LNCAP (cell line): ENCODE data around the gene RNF2.

ENCODE experiments used
- TF ChIP-seq, protein P1 (sequence below): fragments of 450-650 bp; IDR thresholded peaks from 2 replicates; pipeline ENCODE4 v1.5.1; 2017; ENCODE audit warnings: mild to moderate bottlenecking

Gene RNF2

DNA sequence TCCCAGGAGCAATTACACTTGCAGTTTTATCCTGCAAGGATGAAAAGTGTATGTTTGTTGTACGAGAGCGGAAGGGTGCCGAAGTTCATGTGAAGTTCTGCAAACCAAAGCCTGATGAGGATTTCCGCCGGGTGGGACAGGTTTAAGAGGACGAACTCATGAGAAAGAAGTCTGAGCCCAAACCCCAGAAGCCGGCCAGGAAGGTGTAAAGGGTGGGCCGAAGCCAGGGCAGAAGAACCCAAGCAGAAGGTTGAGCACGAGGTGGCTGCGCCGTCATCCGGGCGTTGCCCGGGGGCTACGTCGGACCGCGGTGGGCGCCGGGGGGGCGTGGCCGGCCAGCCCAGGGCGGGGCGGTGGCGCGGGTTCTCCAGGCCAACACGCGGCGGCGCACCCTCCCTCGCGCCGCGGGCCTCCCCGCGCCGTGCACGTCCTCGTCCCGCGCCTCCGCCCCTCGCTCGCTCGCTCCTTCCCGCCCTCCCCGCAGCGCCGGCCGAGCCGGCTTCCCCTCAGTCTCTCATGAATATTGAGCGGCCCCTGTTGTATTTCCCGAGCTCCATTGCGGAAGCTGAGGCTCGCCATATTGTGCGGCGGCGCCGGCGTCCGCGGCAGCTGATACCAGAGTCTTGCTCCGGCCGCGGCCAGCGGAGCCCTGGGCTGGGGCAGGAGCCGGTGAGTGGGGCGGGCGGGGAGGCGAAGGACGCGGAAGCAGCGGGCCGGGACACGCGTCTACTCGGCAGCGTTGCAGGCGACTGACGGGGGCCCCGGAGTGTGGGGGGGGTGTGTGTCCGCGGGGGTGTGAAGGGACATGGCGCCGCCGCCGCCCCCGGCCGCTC is at the start of gene RNF2:
RNF2 (plus strand) TSS at position 578 of the 833 bp plus-strand sequence. CDS start 41,996 bp downstream, outside the sequence.
- TF ChIP-seq, protein P1, sequence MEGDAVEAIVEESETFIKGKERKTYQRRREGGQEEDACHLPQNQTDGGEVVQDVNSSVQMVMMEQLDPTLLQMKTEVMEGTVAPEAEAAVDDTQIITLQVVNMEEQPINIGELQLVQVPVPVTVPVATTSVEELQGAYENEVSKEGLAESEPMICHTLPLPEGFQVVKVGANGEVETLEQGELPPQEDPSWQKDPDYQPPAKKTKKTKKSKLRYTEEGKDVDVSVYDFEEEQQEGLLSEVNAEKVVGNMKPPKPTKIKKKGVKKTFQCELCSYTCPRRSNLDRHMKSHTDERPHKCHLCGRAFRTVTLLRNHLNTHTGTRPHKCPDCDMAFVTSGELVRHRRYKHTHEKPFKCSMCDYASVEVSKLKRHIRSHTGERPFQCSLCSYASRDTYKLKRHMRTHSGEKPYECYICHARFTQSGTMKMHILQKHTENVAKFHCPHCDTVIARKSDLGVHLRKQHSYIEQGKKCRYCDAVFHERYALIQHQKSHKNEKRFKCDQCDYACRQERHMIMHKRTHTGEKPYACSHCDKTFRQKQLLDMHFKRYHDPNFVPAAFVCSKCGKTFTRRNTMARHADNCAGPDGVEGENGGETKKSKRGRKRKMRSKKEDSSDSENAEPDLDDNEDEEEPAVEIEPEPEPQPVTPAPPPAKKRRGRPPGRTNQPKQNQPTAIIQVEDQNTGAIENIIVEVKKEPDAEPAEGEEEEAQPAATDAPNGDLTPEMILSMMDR: peak; percentile 22; the same call in 1 of the 2 replicates

DNA sequence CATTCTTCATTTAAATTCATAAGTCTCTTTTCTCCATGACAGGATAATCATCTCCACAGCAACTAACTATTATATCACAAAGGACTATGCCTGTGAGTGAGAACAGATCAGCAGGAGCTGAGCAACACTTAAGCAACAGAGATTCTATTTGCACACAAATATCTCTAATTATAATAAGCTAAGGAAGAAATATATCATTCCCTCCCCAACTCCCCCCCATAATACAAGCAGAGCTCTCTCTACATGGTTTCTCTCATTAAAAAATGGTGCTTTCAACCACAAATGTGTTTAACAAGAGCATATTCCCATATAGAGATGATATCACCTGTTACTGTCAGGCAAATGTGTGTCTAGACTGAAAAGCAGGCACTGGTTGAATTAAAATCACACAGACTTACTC is 36.5 kb upstream of the RNF2 start:
- TF ChIP-seq, protein P1: no peak

DNA sequence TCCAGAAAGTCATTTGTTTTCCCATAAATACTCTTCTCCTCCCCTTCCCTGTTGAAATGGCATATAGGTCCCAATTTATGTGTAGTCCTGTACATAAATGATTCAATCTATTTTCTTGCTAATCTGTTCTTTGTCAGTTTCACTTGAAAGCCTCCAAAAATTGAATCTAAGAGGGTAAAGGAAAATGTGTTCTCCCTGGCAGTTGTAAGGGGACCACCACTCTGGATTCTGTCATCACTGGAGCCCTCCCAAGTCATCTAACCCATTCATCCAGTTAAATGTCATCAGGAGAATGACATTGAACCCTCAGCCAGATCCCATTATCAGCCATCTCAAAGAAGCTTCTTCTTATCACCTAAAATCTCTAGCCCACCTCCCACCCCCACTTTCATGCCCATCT is 35.0 kb upstream of the RNF2 start:
- TF ChIP-seq, protein P1: no peak

DNA sequence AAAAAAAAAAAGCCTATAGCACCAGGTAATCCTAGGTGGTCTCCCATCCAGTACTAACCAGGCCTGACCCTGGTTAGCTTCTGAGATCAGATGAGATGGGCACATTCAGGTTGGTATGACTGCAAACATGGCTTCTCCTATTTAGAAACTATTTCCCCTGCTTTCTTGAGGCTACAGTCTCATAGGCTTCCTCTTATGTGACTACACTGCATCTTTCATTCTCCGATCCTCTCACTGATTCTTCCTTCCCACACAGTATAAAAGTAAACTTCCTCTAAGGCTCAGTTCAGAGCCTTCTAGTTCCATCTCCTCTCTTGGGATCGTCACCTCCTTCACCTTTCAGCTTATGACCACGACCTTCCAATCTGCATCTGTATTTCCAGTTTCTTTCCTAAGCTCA is 30.4 kb upstream of the RNF2 start:
- TF ChIP-seq, protein P1: no peak

DNA sequence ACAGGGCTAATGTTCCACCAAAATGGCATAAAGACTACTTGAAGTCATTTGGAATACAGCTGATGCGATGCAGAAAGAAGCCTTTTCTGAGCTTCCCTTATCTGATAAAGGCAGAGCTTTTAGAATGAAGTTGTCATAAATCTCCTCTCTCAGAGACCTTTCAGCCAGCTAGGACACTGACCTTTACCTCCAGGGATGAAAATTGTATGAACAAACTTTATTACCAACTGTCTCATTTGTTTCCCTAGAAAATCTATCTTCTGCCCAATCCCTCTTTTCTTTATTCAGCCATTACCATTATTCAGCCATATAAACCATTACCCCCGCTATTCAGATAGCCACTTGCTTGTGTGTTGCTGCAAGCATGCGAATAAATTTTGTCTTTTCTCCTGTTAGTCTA is 29.7 kb upstream of the RNF2 start:
- TF ChIP-seq, protein P1: no peak

DNA sequence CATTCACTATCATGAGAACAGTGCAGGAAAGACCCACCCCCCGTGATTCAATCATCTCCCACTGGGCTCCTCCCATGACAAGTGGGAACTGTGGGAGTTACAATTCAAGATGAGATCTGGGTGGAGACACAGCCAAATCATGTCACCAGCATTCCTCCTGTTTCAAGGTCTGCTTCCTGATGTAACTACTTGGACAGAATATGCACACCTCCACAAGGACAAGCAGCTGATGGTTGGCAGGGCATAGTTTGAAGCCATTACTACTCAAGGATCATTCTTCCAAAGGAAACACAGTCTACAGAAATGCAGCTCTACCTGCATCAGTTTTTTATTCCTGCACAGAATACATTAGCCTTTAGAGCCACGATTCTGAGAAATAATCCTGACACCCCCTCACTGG is 28.5 kb upstream of the RNF2 start:
- TF ChIP-seq, protein P1: no peak

DNA sequence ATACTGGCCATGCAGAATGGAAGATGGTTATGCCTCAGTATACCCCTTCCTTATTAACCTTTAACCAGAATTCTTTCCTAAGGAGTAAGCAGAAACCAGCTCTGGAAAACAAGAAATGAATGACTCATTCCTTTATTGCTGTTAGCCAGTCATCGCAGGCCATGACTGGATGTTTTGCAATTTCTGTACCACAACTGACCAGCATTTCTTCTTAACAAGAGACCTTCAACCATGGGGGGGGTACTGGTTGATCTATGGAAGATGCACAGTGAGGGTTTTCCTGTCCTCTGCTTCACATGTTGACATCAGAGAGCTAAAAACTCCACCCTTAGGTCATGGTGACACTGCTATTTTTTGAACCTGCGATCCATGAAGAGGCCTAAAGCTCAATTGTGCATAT is 28.0 kb upstream of the RNF2 start:
- TF ChIP-seq, protein P1: no peak

DNA sequence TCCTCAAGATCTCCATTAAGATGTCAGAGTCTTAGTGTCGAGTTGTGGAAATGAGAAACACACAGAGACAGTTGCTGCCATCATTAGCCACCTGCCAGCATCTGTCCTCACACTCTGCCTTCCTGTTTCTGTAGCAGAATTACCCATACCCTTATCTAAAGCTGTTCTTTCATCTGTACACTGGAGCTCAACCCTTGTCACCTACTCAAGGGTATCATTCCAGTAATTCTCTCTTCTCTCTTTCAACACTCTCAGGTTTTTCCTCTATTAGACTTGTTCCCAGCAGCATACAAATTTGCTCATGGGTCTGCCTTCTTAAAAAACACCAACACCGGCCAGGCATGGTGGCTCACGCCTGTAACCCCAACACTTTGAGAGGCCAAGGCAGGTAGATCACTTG is 27.4 kb upstream of the RNF2 start:
- TF ChIP-seq, protein P1: no peak
